ENCODE measurements around the gene CIAO2A.

GRCh38 chr15:64023220-64023619 lies 70.4 kb downstream of the CIAO2A start:
- TF ChIP-seq CTCF (conservative IDR thresholded peaks at IDR 0.05; ENCODE audit: low read length) (no peak), EZH2phosphoT487 (IDR thresholded peaks at IDR 0.05; ENCODE audit: borderline replicate concordance, low read depth, low read length) (no peak)
